ENCODE results near the gene PSAP. TPM values are rescaled to one million over a fixed set of nuclear protein-coding genes. Genes with fewer than 3 reads are reported as not detected.
"Not testable (repeated sequence)": the region's sequence is repeated elsewhere in the genome, so short reads cannot be mapped to it uniquely, and the experiment has no call there.

Gene PSAP
- polyA plus RNA-seq, 1 experiment, result 1,979 TPM

- TF ChIP-seq CTCF (IDR thresholded peaks at IDR 0.05; ENCODE audit: insufficient read depth, low read depth, low read length), result no peak
- POLR2A ChIA-PET, result no interaction called here
- Histone ChIP-seq H3K27me3 (ENCODE audit: control insufficient read depth, insufficient read depth, low read length) (peaks cover 6% of the 10 kb centered on the region), H3K36me3 (ENCODE audit: control insufficient read depth, insufficient read depth, low read length) (no peaks in the 10 kb centered on the region), H3K4me3 (ENCODE audit: low read depth, low read length) (no peak overlapping the region)
- DNase-seq (ENCODE audit: low read depth), result no peak
- CTCF ChIA-PET, result interaction anchor here (1.9 kb wide), 1 partner anchor 18 kb away, joined by 5 read pairs; no protein-coding TSS in a partner anchor
Measured at GRCh38 chr10:71878327-71879034, 27.4 kb upstream of the PSAP start.

DNA sequence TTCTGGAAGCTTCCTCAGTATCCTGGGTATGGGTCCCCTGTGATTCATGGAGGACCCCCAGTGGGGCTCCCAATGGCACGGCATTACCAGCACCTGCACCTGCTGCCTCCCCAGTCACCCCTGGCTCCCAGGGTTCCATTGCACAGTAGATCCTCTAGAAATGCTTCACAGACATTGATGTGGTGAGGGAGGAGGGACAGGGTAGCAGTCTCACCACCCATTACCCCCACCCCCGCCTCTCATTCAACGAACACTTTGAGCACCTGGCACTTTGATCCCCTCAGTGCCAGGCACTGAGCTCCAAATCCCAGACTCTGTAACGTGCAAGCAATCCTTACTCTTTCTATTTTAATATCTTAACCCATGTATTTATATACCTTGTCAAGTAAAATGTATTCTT, 26.8 kb upstream of the PSAP start:
- ChIA-PET POLR2A (no interaction called here), CTCF (no interaction called here)
- peaks cover 6% of the 10 kb centered on the region for H3K27me3 ChIP-seq (ENCODE audit: control insufficient read depth, insufficient read depth, low read length)
- TF ChIP-seq CTCF (IDR thresholded peaks at IDR 0.05; ENCODE audit: insufficient read depth, low read depth, low read length), result no peak
- no peak overlapping the region for H3K4me3 ChIP-seq (ENCODE audit: low read depth, low read length)
- DNase-seq (ENCODE audit: low read depth), result no peak
- H3K36me3 ChIP-seq (ENCODE audit: control insufficient read depth, insufficient read depth, low read length), result no peaks in the 10 kb centered on the region

GRCh38 chr10:71874680-71875354, 23.8 kb upstream of the PSAP start:
- H3K27me3 ChIP-seq (ENCODE audit: control insufficient read depth, insufficient read depth, low read length); H3K36me3 ChIP-seq (ENCODE audit: control insufficient read depth, insufficient read depth, low read length); H3K4me3 ChIP-seq (ENCODE audit: low read depth, low read length); DNase-seq (ENCODE audit: low read depth); POLR2A ChIA-PET: not testable (repeated sequence)
- CTCF ChIA-PET, result interaction anchor here (1.4 kb wide), 1 partner anchor 22 kb away, joined by 4 read pairs; no protein-coding TSS in a partner anchor

- TF ChIP-seq CTCF (IDR thresholded peaks at IDR 0.05; ENCODE audit: insufficient read depth, low read depth, low read length), result no peak
- no peaks in the 10 kb centered on the region for H3K36me3 ChIP-seq (ENCODE audit: control insufficient read depth, insufficient read depth, low read length)
- DNase-seq (ENCODE audit: low read depth), result no peak
- CTCF ChIA-PET, result interaction anchor here (0.9 to 1.4 kb wide), 2 partner anchors 18 to 23 kb away, joined by 3 to 4 read pairs; no protein-coding TSS in a partner anchor
- H3K27me3 ChIP-seq (ENCODE audit: control insufficient read depth, insufficient read depth, low read length), result peaks cover 8% of the 10 kb centered on the region
- POLR2A ChIA-PET, result no interaction called here
- no peak overlapping the region for H3K4me3 ChIP-seq (ENCODE audit: low read depth, low read length)
Measured at GRCh38 chr10:71873582-71874211, 22.6 kb upstream of the PSAP start.

- POLR2A ChIA-PET; H3K27me3 ChIP-seq (ENCODE audit: control insufficient read depth, insufficient read depth, low read length); CTCF ChIA-PET; H3K36me3 ChIP-seq (ENCODE audit: control insufficient read depth, insufficient read depth, low read length); DNase-seq (ENCODE audit: low read depth); H3K4me3 ChIP-seq (ENCODE audit: low read depth, low read length): not testable (repeated sequence)
Measured at GRCh38 chr10:71869601-71870000, 18.6 kb upstream of the PSAP start.

DNA sequence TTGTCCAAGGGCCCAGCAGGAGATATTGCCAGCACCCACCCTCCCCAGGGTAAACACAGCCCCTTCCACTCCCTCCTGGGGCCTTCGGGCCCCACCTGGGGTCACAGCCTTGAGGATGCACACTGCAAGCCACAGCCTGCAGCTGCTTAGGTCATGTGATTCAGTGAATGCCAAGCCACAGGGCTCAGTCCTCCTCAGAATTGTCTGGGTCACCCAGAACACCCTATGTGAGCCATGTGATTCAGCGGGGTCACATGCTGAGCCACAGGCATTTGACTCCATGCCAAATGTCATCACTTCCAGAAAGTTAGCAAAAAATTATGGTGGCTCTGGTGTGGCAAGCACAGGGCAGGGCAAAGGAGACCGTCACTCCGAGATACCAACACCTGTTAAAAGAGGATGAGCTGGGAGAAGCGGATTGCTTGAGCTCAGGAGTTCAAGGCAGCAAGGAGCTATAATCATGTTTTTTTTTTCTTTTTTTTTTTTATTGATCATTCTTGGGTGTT, 17.2 kb upstream of the PSAP start:
- ChIA-PET CTCF (no interaction called here), POLR2A (interaction anchor here (0.6 kb wide), 1 partner anchor 28 kb away, joined by 4 read pairs; no protein-coding TSS in a partner anchor)
- TF ChIP-seq CTCF (IDR thresholded peaks at IDR 0.05; ENCODE audit: insufficient read depth, low read depth, low read length), result no peak
- peak; percentile 43 for DNase-seq (ENCODE audit: low read depth)
- H3K4me3 ChIP-seq (ENCODE audit: low read depth, low read length), result no peak overlapping the region
- H3K36me3 ChIP-seq (ENCODE audit: control insufficient read depth, insufficient read depth, low read length), result no peaks in the 10 kb centered on the region
- peaks cover 2% of the 10 kb centered on the region; the same call in 1 of the 2 replicates for H3K27me3 ChIP-seq (ENCODE audit: control insufficient read depth, insufficient read depth, low read length)
